GM12874 (cell line): ENCODE measurements around the gene RAB25.

ENCODE experiments used
- CTCF ChIP-seq: IDR thresholded peaks from 2 replicates; pipeline ENCODE4 v1.5.1; 2011; ENCODE audit warnings: low read depth, mild to moderate bottlenecking, control low read depth, low read length, moderate library complexity; ENCODE audit not compliant: insufficient read depth

Gene RAB25

GRCh38 chr1:156075775-156076204, 14.8 kb downstream of the RAB25 start:
- TF ChIP-seq CTCF, result no peak

GRCh38 chr1:156076609-156077429, 15.9 kb downstream of the RAB25 start:
- no peak for TF ChIP-seq CTCF

- TF ChIP-seq CTCF, result no peak
These were observed 16.4 kb downstream of the RAB25 start for GRCh38 chr1:156077430-156077760.

- no peak for TF ChIP-seq CTCF
These were observed 17.8 kb downstream of the RAB25 start for GRCh38 chr1:156078728-156079127.

GRCh38 chr1:156079762-156080161, 18.8 kb downstream of the RAB25 start:
- no peak for TF ChIP-seq CTCF

- TF ChIP-seq CTCF, result no peak
These were observed 19.4 kb downstream of the RAB25 start for GRCh38 chr1:156080241-156080862.

- TF ChIP-seq CTCF, result no peak
These were observed 19.9 kb downstream of the RAB25 start for GRCh38 chr1:156080863-156081179.
